ENCODE measurements around the gene DST. TPM values are rescaled to one million over a fixed set of nuclear protein-coding genes. Genes with fewer than 3 reads are reported as not detected.

DST gene
- total RNA-seq, 1 experiment from 2014 or later, result 370 TPM

GRCh38 chr6:56532766-56533551, 109.7 kb downstream of the DST start:
- POLR2A ChIA-PET, result interaction anchor here (0.9 to 1.6 kb wide), 2 partner anchors 10 to 24 kb away, joined by 3 to 4 read pairs; no protein-coding TSS in a partner anchor
- no peak overlapping the region for H3K4me3 Mint-ChIP-seq (ENCODE audit: unreplicated experiment)
- peaks cover 97% of the 10 kb centered on the region for H3K36me3 Mint-ChIP-seq (ENCODE audit: insufficient read depth, unreplicated experiment)
- TF ChIP-seq CTCF (IDR thresholded peaks at IDR 0.05; ENCODE audit: unreplicated experiment), result no peak
- H3K27ac Mint-ChIP-seq (ENCODE audit: low read depth, unreplicated experiment), result peak overlapping the region; percentile 23
- peaks cover 16% of the 10 kb centered on the region for H3K4me1 Mint-ChIP-seq (ENCODE audit: insufficient read depth, unreplicated experiment)
- BruUV-seq (replicated peaks), result no TSS peak
- no peaks in the 10 kb centered on the region for H3K27me3 Mint-ChIP-seq (ENCODE audit: insufficient read depth, unreplicated experiment)
- DNase-seq (ENCODE audit: unreplicated experiment), result no peak
- CTCF ChIA-PET, result interaction anchor here (0.5 to 2.2 kb wide), 4 partner anchors 9 to 163 kb away, joined by 3 to 7 read pairs (median 3); no protein-coding TSS in a partner anchor
- intact Hi-C loops (cut with micrococcal nuclease), result no loop called here
- no peaks in the 10 kb centered on the region for H3K9me3 Mint-ChIP-seq (ENCODE audit: unreplicated experiment)

GRCh38 chr6:56531839-56532595, 110.7 kb downstream of the DST start:
- ChIA-PET CTCF (interaction anchor here (1.3 to 2.2 kb wide), 3 partner anchors 10 to 162 kb away, joined by 3 to 7 read pairs (median 6); no protein-coding TSS in a partner anchor), POLR2A (interaction anchor here (0.7 to 1.6 kb wide), 3 partner anchors 10 to 23 kb away, joined by 3 to 4 read pairs (median 3); no protein-coding TSS in a partner anchor)
- no TSS peak for BruUV-seq (replicated peaks)
- Mint-ChIP-seq H3K27me3 (ENCODE audit: insufficient read depth, unreplicated experiment) (no peaks in the 10 kb centered on the region), H3K36me3 (ENCODE audit: insufficient read depth, unreplicated experiment) (peaks cover 100% of the 10 kb centered on the region), H3K4me1 (ENCODE audit: insufficient read depth, unreplicated experiment) (peaks cover 12% of the 10 kb centered on the region), H3K27ac (ENCODE audit: low read depth, unreplicated experiment) (peak overlapping the region; percentile 23), H3K4me3 (ENCODE audit: unreplicated experiment) (no peak overlapping the region), H3K9me3 (ENCODE audit: unreplicated experiment) (no peaks in the 10 kb centered on the region)
- no peak for TF ChIP-seq CTCF (IDR thresholded peaks at IDR 0.05; ENCODE audit: unreplicated experiment)
- no peak for DNase-seq (ENCODE audit: unreplicated experiment)
- intact Hi-C loops (cut with micrococcal nuclease), result no loop called here

- Mint-ChIP-seq H3K27me3 (ENCODE audit: insufficient read depth, unreplicated experiment) (no peaks in the 10 kb centered on the region), H3K27ac (ENCODE audit: low read depth, unreplicated experiment) (no peak overlapping the region), H3K36me3 (ENCODE audit: insufficient read depth, unreplicated experiment) (peaks cover 99% of the 10 kb centered on the region), H3K4me1 (ENCODE audit: insufficient read depth, unreplicated experiment) (peaks cover 10% of the 10 kb centered on the region), H3K4me3 (ENCODE audit: unreplicated experiment) (no peak overlapping the region), H3K9me3 (ENCODE audit: unreplicated experiment) (no peaks in the 10 kb centered on the region)
- TSS peak; percentile 16 for BruUV-seq (replicated peaks)
- no peak for TF ChIP-seq CTCF (IDR thresholded peaks at IDR 0.05; ENCODE audit: unreplicated experiment)
- DNase-seq (ENCODE audit: unreplicated experiment), result no peak
- intact Hi-C loops (cut with micrococcal nuclease), result no loop called here
- CTCF ChIA-PET, result interaction anchor here (0.8 kb wide), 1 partner anchor 17 kb away, joined by 3 read pairs; no protein-coding TSS in a partner anchor
- POLR2A ChIA-PET, result interaction anchor here (1.0 kb wide), 1 partner anchor 12 kb away, joined by 4 read pairs; no protein-coding TSS in a partner anchor
These were observed 113.0 kb downstream of the DST start for GRCh38 chr6:56529594-56530191.

Data from MCF 10A (cell line).